PC-3 (cell line): ENCODE results near the gene HMCN1. TPM values are rescaled to one million over a fixed set of nuclear protein-coding genes. Genes with fewer than 3 reads are reported as not detected.

ENCODE experiments used
- ATAC-seq: fragments of 200-7000 bp; cut with Tn5 transposase; 2 replicates; pipeline ENCODE4 v1.9.1; 2020; ENCODE audit warnings: mild to moderate bottlenecking, moderate library complexity
- BruUV-seq: library from RNA; stranded (reverse); fragments of 400-500 nt; replicated peaks from 2 replicates; lab custom pipeline; 2021; lab: Mats Ljungman, UMichigan
- CTCF ChIA-PET: fragments of 300-600 bp; sonication (Branson Sonifier 250); formaldehyde crosslinking; loops from one replicate; lab custom pipeline; 2022; ENCODE audit warnings: antibody characterized with exemption; lab: Charles Lee
- POLR2A ChIA-PET: fragments of 300-600 bp; sonication (Branson Sonifier 250); formaldehyde crosslinking; loops from one replicate; lab custom pipeline; 2022; ENCODE audit warnings: antibody characterized with exemption; ENCODE audit not compliant: unreplicated experiment; lab: Charles Lee
- DNase-seq: peaks from one replicate; pipeline ENCODE4 v3.0.0-alpha.2; 2015
- H2AFZ ChIP-seq: fragments of 300-600 bp; sonication (generic); 2 replicates; pipeline ENCODE4 v1.6.0; 2016; ENCODE audit warnings: antibody characterized with exemption, low read length
- H3F3A ChIP-seq: fragments of 300-600 bp; sonication (generic); one replicate; pipeline ENCODE4 v1.6.0; 2017; ENCODE audit warnings: antibody characterized with exemption, low read length, control low read depth, mild to moderate bottlenecking; ENCODE audit not compliant: unreplicated experiment
- H3K27ac ChIP-seq: fragments of 300-600 bp; sonication (generic); 2 replicates; pipeline ENCODE4 v1.5.1; 2016; ENCODE audit warnings: mild to moderate bottlenecking, low read length
- H3K27me3 ChIP-seq: fragments of 300-600 bp; sonication (generic); 2 replicates; pipeline ENCODE4 v1.6.1; 2016; ENCODE audit warnings: low read length, mixed read lengths
- H3K36me3 ChIP-seq: fragments of 300-600 bp; sonication (generic); 2 replicates; pipeline ENCODE4 v1.6.1; 2016; ENCODE audit warnings: low read depth, mixed run types, low read length, mixed read lengths
- H3K4me1 ChIP-seq: fragments of 300-600 bp; sonication (generic); 2 replicates; pipeline ENCODE4 v1.5.1; 2016; ENCODE audit warnings: low read length; ENCODE audit not compliant: insufficient read depth
- H3K4me2 ChIP-seq: fragments of 300-600 bp; sonication (generic); 2 replicates; pipeline ENCODE4 v1.6.0; 2016; ENCODE audit warnings: low read length
- H3K4me3 ChIP-seq: fragments of 300-600 bp; sonication (generic); 2 replicates; pipeline ENCODE4 v1.5.1; 2016; ENCODE audit warnings: mild to moderate bottlenecking, low read length, mixed read lengths
- H3K79me2 ChIP-seq: fragments of 300-600 bp; sonication (generic); 2 replicates; pipeline ENCODE4 v1.6.1; 2017; ENCODE audit warnings: low read length, mixed read lengths
- H3K9ac ChIP-seq: fragments of 300-600 bp; sonication (generic); 2 replicates; pipeline ENCODE4 v1.6.0; 2016; ENCODE audit warnings: mild to moderate bottlenecking, low read length
- H3K9me2 ChIP-seq: fragments of 300-600 bp; sonication (generic); replicated peaks from 2 replicates; pipeline ENCODE4 v1.6.1; 2016; ENCODE audit warnings: mixed run types, low read length, mixed read lengths
- H3K9me3 ChIP-seq: fragments of 300-600 bp; sonication (generic); 2 replicates; pipeline ENCODE4 v1.6.1; 2016; ENCODE audit warnings: low read length, mixed read lengths
- H4K20me1 ChIP-seq: fragments of 300-600 bp; sonication (generic); 2 replicates; pipeline ENCODE4 v1.6.1; 2016; ENCODE audit warnings: low read length, mixed read lengths
- CTCF ChIP-seq: fragments of 300-600 bp; sonication (generic); conservative IDR thresholded peaks from 2 replicates; pipeline ENCODE4 v1.5.1; 2017; ENCODE audit warnings: antibody characterized with exemption, low read depth, mild to moderate bottlenecking, low read length
- EZH2 ChIP-seq: fragments of 300-600 bp; sonication (generic); IDR thresholded peaks from one replicate; pipeline ENCODE4 v1.6.1; 2017; ENCODE audit warnings: antibody characterized with exemption, mild to moderate bottlenecking, low read length; ENCODE audit not compliant: unreplicated experiment
- EZH2phosphoT487 ChIP-seq: fragments of 300-600 bp; sonication (generic); IDR thresholded peaks from 2 replicates; pipeline ENCODE4 v1.6.1; 2018; ENCODE audit warnings: mild to moderate bottlenecking, antibody characterized with exemption, low read length, borderline replicate concordance
- intact Hi-C: fragments of 100-400 bp; cut with micrococcal nuclease; formaldehyde crosslinking; loops from 2 replicates; pipeline ENCODE4 v1.9.0; 2023
- total RNA-seq: library from RNA; depleted of rRNA; stranded (reverse); fragments of >200 nt; gene quantifications from 2 replicates; pipeline ENCODE4 v1.2.3, GENCODE V29; 2014

HMCN1 gene
- total RNA-seq, 1 experiment from 2014 or later = 0.66 TPM

GRCh38 chr1:185936641-185937040 is 202.4 kb downstream of the HMCN1 start:
- H3K27ac ChIP-seq = no peak overlapping the region
- H3F3A ChIP-seq = no peaks in the 10 kb centered on the region
- H2AFZ ChIP-seq = no peak overlapping the region
- H3K9me3 ChIP-seq = no peaks in the 10 kb centered on the region
- H3K4me3 ChIP-seq = no peak overlapping the region
- no peaks in the 10 kb centered on the region for H3K27me3 ChIP-seq
- TF ChIP-seq EZH2 = no peak
- no peak for TF ChIP-seq CTCF
- no peak for TF ChIP-seq EZH2phosphoT487
- no peak overlapping the region for H3K4me2 ChIP-seq
- no peaks in the 10 kb centered on the region for H3K9me2 ChIP-seq
- intact Hi-C loops = no loop called here
- ATAC-seq (no peak), DNase-seq (no peak)
- ChIA-PET POLR2A (interaction anchor here (0.5 kb wide), 1 partner anchor 78 kb away, joined by 5 read pairs; no protein-coding TSS in a partner anchor), CTCF (no interaction called here)
- H3K36me3 ChIP-seq = no peaks in the 10 kb centered on the region
- H3K9ac ChIP-seq = no peak overlapping the region
- BruUV-seq = no TSS peak
- H3K4me1 ChIP-seq = peaks cover 14% of the 10 kb centered on the region
- H3K79me2 ChIP-seq = no peaks in the 10 kb centered on the region
- H4K20me1 ChIP-seq = no peaks in the 10 kb centered on the region

DNA sequence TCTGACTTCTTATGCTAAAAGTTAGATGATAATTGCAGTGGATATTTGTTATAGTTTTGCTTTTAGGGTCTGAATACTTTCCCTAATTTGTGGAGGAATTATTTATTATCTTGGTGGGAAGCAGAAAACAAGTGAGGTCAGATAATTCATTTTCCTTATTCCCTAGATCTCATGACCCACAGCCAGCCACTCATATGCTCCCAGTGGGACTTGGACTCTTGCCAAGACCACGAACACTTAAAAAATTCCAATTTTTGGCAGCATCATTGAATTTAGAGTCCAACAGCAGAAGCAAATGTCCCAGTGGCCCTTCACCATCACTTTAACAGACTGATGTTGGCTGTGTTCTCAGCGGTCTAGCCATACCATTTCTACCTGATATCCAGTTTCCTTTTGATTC is 204.2 kb downstream of the HMCN1 start:
- ChIA-PET POLR2A (no interaction called here), CTCF (no interaction called here)
- H3K27me3 ChIP-seq = no peaks in the 10 kb centered on the region
- H3K4me1 ChIP-seq = peaks cover 14% of the 10 kb centered on the region
- intact Hi-C loops = no loop called here
- no peak overlapping the region; the same call in 1 of the 2 replicates for H3K27ac ChIP-seq
- DNase-seq (peak; percentile 48), ATAC-seq (no peak)
- H3F3A ChIP-seq = no peaks in the 10 kb centered on the region
- H2AFZ ChIP-seq = no peak overlapping the region
- no peaks in the 10 kb centered on the region for H3K9me3 ChIP-seq
- no peaks in the 10 kb centered on the region for H3K9me2 ChIP-seq
- no peaks in the 10 kb centered on the region for H3K36me3 ChIP-seq
- BruUV-seq = no TSS peak
- H4K20me1 ChIP-seq = no peaks in the 10 kb centered on the region
- peak overlapping the region; percentile 38 for H3K4me2 ChIP-seq
- no peak for TF ChIP-seq EZH2phosphoT487
- TF ChIP-seq EZH2 = no peak
- TF ChIP-seq CTCF = no peak
- no peak overlapping the region for H3K9ac ChIP-seq
- no peaks in the 10 kb centered on the region for H3K79me2 ChIP-seq
- no peak overlapping the region for H3K4me3 ChIP-seq

- H3K9me3 ChIP-seq = no peaks in the 10 kb centered on the region
- H3K27me3 ChIP-seq = no peaks in the 10 kb centered on the region
- BruUV-seq = no TSS peak
- TF ChIP-seq CTCF = no peak
- TF ChIP-seq EZH2phosphoT487 = no peak
- no peak for TF ChIP-seq EZH2
- no peaks in the 10 kb centered on the region for H4K20me1 ChIP-seq
- H3K79me2 ChIP-seq = no peaks in the 10 kb centered on the region
- peaks cover 14% of the 10 kb centered on the region for H3K4me1 ChIP-seq
- CTCF ChIA-PET = no interaction called here
- H2AFZ ChIP-seq = no peak overlapping the region
- H3K4me2 ChIP-seq = no peak overlapping the region
- H3K9me2 ChIP-seq = no peaks in the 10 kb centered on the region
- POLR2A ChIA-PET = no interaction called here
- ATAC-seq (no peak), DNase-seq (no peak)
- no peak overlapping the region for H3K27ac ChIP-seq
- no peaks in the 10 kb centered on the region for H3F3A ChIP-seq
- H3K9ac ChIP-seq = no peak overlapping the region
- intact Hi-C loops = no loop called here
- H3K4me3 ChIP-seq = no peak overlapping the region
- H3K36me3 ChIP-seq = no peaks in the 10 kb centered on the region
These were observed 205.0 kb downstream of the HMCN1 start for GRCh38 chr1:185939142-185939541.
